Measurements from ENCODE around the gene L1TD1.
"Not testable (repeated sequence)": the region's sequence is repeated elsewhere in the genome, so short reads cannot be mapped to it uniquely, and the experiment has no call there.

Gene L1TD1

DNA sequence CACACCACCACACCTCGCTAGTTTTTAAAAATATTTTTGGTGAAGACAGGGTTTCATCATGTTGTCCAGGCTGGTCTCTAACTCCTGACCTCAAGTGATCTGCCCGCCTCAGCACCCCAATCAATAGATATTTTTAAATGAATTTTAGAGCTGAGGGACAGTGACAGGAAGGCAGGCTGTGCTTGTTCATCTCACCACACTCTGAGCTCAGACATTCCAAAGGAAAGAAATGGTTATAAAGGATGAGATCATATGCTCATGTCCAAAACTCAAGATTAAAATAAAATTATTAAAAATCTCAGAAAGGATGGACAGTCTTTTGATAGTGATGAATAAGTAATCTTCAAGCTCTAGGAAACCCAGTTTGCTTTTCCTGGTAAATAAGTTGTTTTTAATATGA, 40.9 kb downstream of the L1TD1 start:
- no peak for DNase-seq (ENCODE audit: low read depth)
- TF ChIP-seq, protein P1, sequence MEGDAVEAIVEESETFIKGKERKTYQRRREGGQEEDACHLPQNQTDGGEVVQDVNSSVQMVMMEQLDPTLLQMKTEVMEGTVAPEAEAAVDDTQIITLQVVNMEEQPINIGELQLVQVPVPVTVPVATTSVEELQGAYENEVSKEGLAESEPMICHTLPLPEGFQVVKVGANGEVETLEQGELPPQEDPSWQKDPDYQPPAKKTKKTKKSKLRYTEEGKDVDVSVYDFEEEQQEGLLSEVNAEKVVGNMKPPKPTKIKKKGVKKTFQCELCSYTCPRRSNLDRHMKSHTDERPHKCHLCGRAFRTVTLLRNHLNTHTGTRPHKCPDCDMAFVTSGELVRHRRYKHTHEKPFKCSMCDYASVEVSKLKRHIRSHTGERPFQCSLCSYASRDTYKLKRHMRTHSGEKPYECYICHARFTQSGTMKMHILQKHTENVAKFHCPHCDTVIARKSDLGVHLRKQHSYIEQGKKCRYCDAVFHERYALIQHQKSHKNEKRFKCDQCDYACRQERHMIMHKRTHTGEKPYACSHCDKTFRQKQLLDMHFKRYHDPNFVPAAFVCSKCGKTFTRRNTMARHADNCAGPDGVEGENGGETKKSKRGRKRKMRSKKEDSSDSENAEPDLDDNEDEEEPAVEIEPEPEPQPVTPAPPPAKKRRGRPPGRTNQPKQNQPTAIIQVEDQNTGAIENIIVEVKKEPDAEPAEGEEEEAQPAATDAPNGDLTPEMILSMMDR (IDR thresholded peaks at IDR 0.05; ENCODE audit: insufficient read depth, low read depth, low read length, missing control alignments) = no peak
- no peak overlapping the region for H3K4me3 ChIP-seq (ENCODE audit: low read length)

GRCh38 chr1:62237361-62237760, 42.7 kb downstream of the L1TD1 start:
- peak; percentile 26 for DNase-seq (ENCODE audit: low read depth)
- no peak overlapping the region for H3K4me3 ChIP-seq (ENCODE audit: low read length)
- TF ChIP-seq, protein P1 (IDR thresholded peaks at IDR 0.05; ENCODE audit: insufficient read depth, low read depth, low read length, missing control alignments) = no peak

DNA sequence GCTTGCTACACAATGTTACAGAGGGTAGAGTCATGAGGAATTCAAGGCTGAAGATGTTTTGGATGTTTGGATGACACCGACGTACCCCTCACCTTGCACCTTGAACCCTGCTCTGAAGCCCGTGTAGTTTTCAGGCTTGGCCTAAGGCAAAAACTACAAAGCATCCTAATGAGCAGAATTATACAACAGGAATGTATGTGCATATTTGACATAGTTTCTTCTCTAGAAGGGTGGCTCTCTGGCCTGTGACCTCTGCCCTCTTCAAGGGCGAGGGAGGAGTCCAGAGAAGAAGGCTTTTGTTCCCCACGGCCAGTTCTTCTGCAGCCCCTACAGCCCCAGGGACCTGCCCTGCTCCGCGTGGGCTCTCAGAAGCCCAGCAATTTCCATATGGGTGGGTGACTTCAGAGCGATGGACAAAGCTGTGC, 43.3 kb downstream of the L1TD1 start:
- no peak for DNase-seq (ENCODE audit: low read depth)
- TF ChIP-seq, protein P1 (IDR thresholded peaks at IDR 0.05; ENCODE audit: insufficient read depth, low read depth, low read length, missing control alignments) = no peak
- H3K4me3 ChIP-seq (ENCODE audit: low read length) = no peak overlapping the region

DNA sequence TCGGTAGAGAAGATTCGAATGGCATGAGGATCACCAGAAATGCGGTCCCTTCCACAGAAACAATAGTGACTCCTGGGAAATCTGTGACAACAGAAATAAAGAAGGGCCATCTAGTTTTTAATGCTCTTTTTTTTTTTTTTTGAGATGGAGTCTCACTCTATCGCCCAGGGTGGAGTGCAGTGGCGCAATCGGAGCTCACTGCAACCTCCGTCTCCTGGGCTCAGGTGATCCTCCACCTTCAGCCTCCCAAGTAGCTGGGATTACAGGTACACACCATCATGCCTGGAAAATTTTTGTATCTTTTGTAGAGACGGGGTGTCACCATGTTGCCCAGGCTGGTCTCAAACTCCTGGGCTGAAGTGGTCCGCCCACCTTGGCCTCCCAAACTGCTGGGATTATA, 43.9 kb downstream of the L1TD1 start:
- TF ChIP-seq, protein P1 (IDR thresholded peaks at IDR 0.05; ENCODE audit: insufficient read depth, low read depth, low read length, missing control alignments) = no peak
- no peak for DNase-seq (ENCODE audit: low read depth)
- H3K4me3 ChIP-seq (ENCODE audit: low read length) = no peak overlapping the region

GRCh38 chr1:62239652-62240403, 45.2 kb downstream of the L1TD1 start:
- H3K4me3 ChIP-seq (ENCODE audit: low read length); DNase-seq (ENCODE audit: low read depth): not testable (repeated sequence)

GRCh38 chr1:62240651-62241370, 46.2 kb downstream of the L1TD1 start:
- no peak overlapping the region for H3K4me3 ChIP-seq (ENCODE audit: low read length)
- TF ChIP-seq, protein P1 (IDR thresholded peaks at IDR 0.05; ENCODE audit: insufficient read depth, low read depth, low read length, missing control alignments) = no peak
- no peak for DNase-seq (ENCODE audit: low read depth)

DNA sequence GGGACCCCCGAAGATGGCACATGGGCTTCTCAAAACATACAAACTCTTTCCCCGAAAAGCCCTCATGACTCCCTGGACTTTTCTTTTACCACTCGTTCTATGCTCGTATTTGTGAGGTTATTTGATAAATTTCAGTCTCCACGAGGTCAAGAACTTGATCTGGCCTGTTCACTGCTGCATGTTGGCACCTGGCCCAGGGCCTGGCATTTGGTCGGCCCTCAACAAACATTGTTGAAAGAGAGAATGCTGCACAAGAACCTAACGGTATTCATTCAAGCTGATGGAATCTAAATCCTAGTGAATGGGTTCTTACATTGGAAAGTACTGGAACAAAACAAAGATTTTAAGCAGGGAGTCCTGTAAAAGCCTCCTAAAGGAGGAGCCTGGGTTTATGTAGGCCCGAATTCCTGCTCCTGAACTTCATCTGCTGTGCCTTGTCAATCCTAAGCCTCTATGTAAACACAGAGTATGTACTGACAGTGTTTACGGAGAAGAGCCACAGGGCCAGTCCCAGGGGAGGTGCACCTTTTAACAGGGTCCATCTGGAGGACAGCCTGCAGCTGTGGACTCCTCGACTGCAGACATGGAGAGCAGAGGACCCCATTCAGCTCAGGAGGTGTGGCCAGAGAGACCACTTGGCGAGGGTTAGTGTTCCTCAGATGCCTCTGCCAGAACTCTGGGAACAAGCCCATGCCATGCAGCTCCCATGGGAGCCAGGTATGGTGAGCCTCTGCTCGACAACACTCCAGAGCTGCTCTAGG, 46.9 kb downstream of the L1TD1 start:
- DNase-seq (ENCODE audit: low read depth) = no peak
- TF ChIP-seq, protein P1 (IDR thresholded peaks at IDR 0.05; ENCODE audit: insufficient read depth, low read depth, low read length, missing control alignments) = no peak
- H3K4me3 ChIP-seq (ENCODE audit: low read length) = no peak overlapping the region

DNA sequence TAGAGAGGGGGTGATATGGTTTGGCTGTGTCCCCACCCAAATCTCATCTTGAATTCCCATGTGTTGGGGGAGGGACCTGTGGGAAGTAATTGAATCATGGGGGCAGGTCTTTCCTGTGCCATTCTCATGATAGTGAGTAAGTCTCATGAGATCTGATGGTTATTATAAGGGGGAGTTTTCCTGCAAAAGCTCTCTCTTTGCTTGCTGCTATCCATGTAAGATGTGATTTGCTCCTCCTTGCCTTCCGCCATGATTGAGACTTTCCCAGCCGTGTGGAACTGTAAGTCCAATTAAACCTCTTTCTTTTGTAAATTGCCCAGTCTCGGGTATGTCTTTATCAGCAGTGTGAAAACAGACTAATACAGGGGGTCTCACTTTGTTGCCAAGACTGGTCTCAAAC, 49.7 kb downstream of the L1TD1 start:
- DNase-seq (ENCODE audit: low read depth); H3K4me3 ChIP-seq (ENCODE audit: low read length): not testable (repeated sequence)

All from epithelial cell of esophagus (primary cell).